ENCODE measurements around the gene TNK1. TPM values are rescaled to one million over a fixed set of nuclear protein-coding genes. Genes with fewer than 3 reads are reported as not detected.

TNK1 gene
- polyA plus RNA-seq, 1 donor from 2014 or later, result 0.83 TPM

GRCh38 chr17:7405350-7406234, 24.7 kb downstream of the TNK1 start:
- Histone ChIP-seq H3K9me3 (ENCODE audit: low read length) (no peaks in the 10 kb centered on the region), H3K79me2 (replicated peaks; ENCODE audit: insufficient read depth, low read length) (peaks cover 32% of the 10 kb centered on the region), H3F3A (ENCODE audit: insufficient read depth, low read length, poor library complexity, severe bottlenecking) (peaks cover 5% of the 10 kb centered on the region), H3K9me2 (ENCODE audit: insufficient read depth, low read length) (no peaks in the 10 kb centered on the region), H3K36me3 (ENCODE audit: insufficient read depth, low read length) (no peaks in the 10 kb centered on the region), H3K9ac (ENCODE audit: low read length) (peak overlapping the region; percentile 98), H4K20me1 (ENCODE audit: insufficient read depth) (peaks cover 2% of the 10 kb centered on the region), H2AFZ (ENCODE audit: low read depth, low read length) (peak overlapping the region; percentile 63), H3K4me3 (ENCODE audit: low read length) (peak overlapping the region; percentile 88), H3K4me2 (ENCODE audit: low read length) (peak overlapping the region; percentile 93), H3K27me3 (ENCODE audit: insufficient read depth, low read depth, low read length) (no peaks in the 10 kb centered on the region), H3K27ac (ENCODE audit: low read length) (peak overlapping the region; percentile 98)
- TF ChIP-seq SMC3 (conservative IDR thresholded peaks at IDR 0.05; ENCODE audit: poor library complexity) (peak; percentile 39), POLR2AphosphoS5 (IDR thresholded peaks at IDR 0.05) (peak; percentile 80), REST (IDR thresholded peaks at IDR 0.05; ENCODE audit: borderline replicate concordance) (peak; percentile 36), CTCF (IDR thresholded peaks at IDR 0.05; ENCODE audit: poor library complexity, severe bottlenecking) (peak; percentile 9), RAD21 (conservative IDR thresholded peaks at IDR 0.05) (peak; percentile 32), TAF1 (IDR thresholded peaks at IDR 0.05; ENCODE audit: low read depth) (peak; percentile 71), MXI1 (conservative IDR thresholded peaks at IDR 0.05; ENCODE audit: poor library complexity, severe bottlenecking) (peak; percentile 29), EZH2 (IDR thresholded peaks at IDR 0.05; ENCODE audit: borderline replicate concordance, insufficient read depth, low read length, poor library complexity, severe bottlenecking) (no peak), EP300 (conservative IDR thresholded peaks at IDR 0.05; ENCODE audit: poor library complexity, severe bottlenecking) (peak; percentile 9)

- no peaks in the 10 kb centered on the region for H3K36me3 ChIP-seq (ENCODE audit: insufficient read depth, low read length)
- H2AFZ ChIP-seq (ENCODE audit: low read depth, low read length), result peak overlapping the region; percentile 63
- H3K9me2 ChIP-seq (ENCODE audit: insufficient read depth, low read length), result no peaks in the 10 kb centered on the region
- peak overlapping the region; percentile 88 for H3K4me3 ChIP-seq (ENCODE audit: low read length)
- H3K9me3 ChIP-seq (ENCODE audit: low read length), result no peaks in the 10 kb centered on the region
- H3K79me2 ChIP-seq (replicated peaks; ENCODE audit: insufficient read depth, low read length), result peaks cover 32% of the 10 kb centered on the region
- H4K20me1 ChIP-seq (ENCODE audit: insufficient read depth), result peaks cover 2% of the 10 kb centered on the region
- H3F3A ChIP-seq (ENCODE audit: insufficient read depth, low read length, poor library complexity, severe bottlenecking), result peaks cover 5% of the 10 kb centered on the region
- no peaks in the 10 kb centered on the region for H3K27me3 ChIP-seq (ENCODE audit: insufficient read depth, low read depth, low read length)
- TF ChIP-seq TAF1 (IDR thresholded peaks at IDR 0.05; ENCODE audit: low read depth) (no peak), RAD21 (conservative IDR thresholded peaks at IDR 0.05) (no peak), MXI1 (conservative IDR thresholded peaks at IDR 0.05; ENCODE audit: poor library complexity, severe bottlenecking) (no peak), CTCF (IDR thresholded peaks at IDR 0.05; ENCODE audit: poor library complexity, severe bottlenecking) (no peak), REST (IDR thresholded peaks at IDR 0.05; ENCODE audit: borderline replicate concordance) (no peak)
- H3K4me2 ChIP-seq (ENCODE audit: low read length), result peak overlapping the region; percentile 93
- H3K9ac ChIP-seq (ENCODE audit: low read length), result peak overlapping the region; percentile 98
- H3K27ac ChIP-seq (ENCODE audit: low read length), result peak overlapping the region; percentile 98
Measured at GRCh38 chr17:7406235-7406825, 25.4 kb downstream of the TNK1 start.

Measured in neural cell (in vitro differentiated cells).